ENCODE results near the gene SDHD. TPM values are rescaled to one million over a fixed set of nuclear protein-coding genes. Genes with fewer than 3 reads are reported as not detected.

Gene SDHD
- total and polyA plus RNA-seq, 2 of the 8 experiments (the other 6 are each of a cell fraction or from before 2014, with no cell fraction given): 96.0 to 181 TPM

GRCh38 chr11:112143597-112143996, 56.9 kb downstream of the SDHD start (continued):
- no peak for TF ChIP-seq RAD21 (IDR thresholded peaks at IDR 0.05 in 1 of 2, conservative IDR thresholded peaks at IDR 0.05 in 1 of 2; ENCODE audit: low read depth in 2 of 2, low read length in 2 of 2)
- no peak for TF ChIP-seq BRCA1 (IDR thresholded peaks at IDR 0.05; ENCODE audit: low read depth, low read length)
- TF ChIP-seq KDM1A (IDR thresholded peaks at IDR 0.05; ENCODE audit: borderline replicate concordance, low read length): no peak

Other genes starting within 250 kb of the SDHD start
- 16.4 and 23.5 TPM in 2 replicates for gene ALG9, start 215.3 kb upstream of the SDHD start, total RNA-seq (2021; fragmentation: NEBNext Ultra II Directional; extraction: Animal tissue kit (Norgen Biotek cat#: 25700))
- 17.8 and 24.5 TPM in 2 replicates for gene ALG9, start 215.3 kb upstream of the SDHD start, polyA plus RNA-seq (2011; rRNA removed)
- gene FDXACB1, start 207.7 kb upstream of the SDHD start, total RNA-seq (2021; fragmentation: NEBNext Ultra II Directional; extraction: Animal tissue kit (Norgen Biotek cat#: 25700)): 2.3 and 2.4 TPM in 2 replicates
- gene FDXACB1, start 207.7 kb upstream of the SDHD start, polyA plus RNA-seq (2011; rRNA removed): 0.85 and 1.4 TPM in 2 replicates
- 21.4 and 22.6 TPM in 2 replicates for gene CFAP68, start 207.3 kb upstream of the SDHD start, total RNA-seq (2021; fragmentation: NEBNext Ultra II Directional; extraction: Animal tissue kit (Norgen Biotek cat#: 25700))
- gene CFAP68, start 207.3 kb upstream of the SDHD start, polyA plus RNA-seq (2011; rRNA removed): 28.7 and 43.1 TPM in 2 replicates
- 2.0 and 4.0 TPM in 2 replicates for gene CRYAB, start 175.1 kb upstream of the SDHD start, total RNA-seq (2021; fragmentation: NEBNext Ultra II Directional; extraction: Animal tissue kit (Norgen Biotek cat#: 25700))
- 1.9 and 2.9 TPM in 2 replicates for gene CRYAB, start 175.1 kb upstream of the SDHD start, polyA plus RNA-seq (2011; rRNA removed)
- gene HSPB2, start 174.1 kb upstream of the SDHD start, total RNA-seq (2021; fragmentation: NEBNext Ultra II Directional; extraction: Animal tissue kit (Norgen Biotek cat#: 25700)): 0.32 and 1.0 TPM in 2 replicates
- gene HSPB2, start 174.1 kb upstream of the SDHD start, polyA plus RNA-seq (2011; rRNA removed): 0.86 and 1.4 TPM in 2 replicates
- 1.7 and 2.2 TPM in 2 replicates for gene C11orf52, start 168.0 kb upstream of the SDHD start, total RNA-seq (2021; fragmentation: NEBNext Ultra II Directional; extraction: Animal tissue kit (Norgen Biotek cat#: 25700))
- 2.7 and 3.4 TPM in 2 replicates for gene C11orf52, start 168.0 kb upstream of the SDHD start, polyA plus RNA-seq (2011; rRNA removed)
- gene DIXDC1, start 149.5 kb upstream of the SDHD start, total RNA-seq (2021; fragmentation: NEBNext Ultra II Directional; extraction: Animal tissue kit (Norgen Biotek cat#: 25700)): 15.4 and 17.1 TPM in 2 replicates
- 4.8 and 5.9 TPM in 2 replicates for gene DIXDC1, start 149.5 kb upstream of the SDHD start, polyA plus RNA-seq (2011; rRNA removed)
- gene DLAT, start 61.5 kb upstream of the SDHD start, total RNA-seq (2021; fragmentation: NEBNext Ultra II Directional; extraction: Animal tissue kit (Norgen Biotek cat#: 25700)): 61.2 and 66.2 TPM in 2 replicates
- 17.3 and 23.1 TPM in 2 replicates for gene DLAT, start 61.5 kb upstream of the SDHD start, polyA plus RNA-seq (2011; rRNA removed)
- 0.73 and 0.86 TPM in 2 replicates for gene PIH1D2, start 12.9 kb upstream of the SDHD start, total RNA-seq (2021; fragmentation: NEBNext Ultra II Directional; extraction: Animal tissue kit (Norgen Biotek cat#: 25700))
- gene PIH1D2, start 12.9 kb upstream of the SDHD start, polyA plus RNA-seq (2011; rRNA removed): 0.53 TPM in 2 replicates
- 16.7 and 20.4 TPM in 2 replicates for gene NKAPD1, start 12.6 kb upstream of the SDHD start, total RNA-seq (2021; fragmentation: NEBNext Ultra II Directional; extraction: Animal tissue kit (Norgen Biotek cat#: 25700))
- 3.6 and 6.7 TPM in 2 replicates for gene NKAPD1, start 12.6 kb upstream of the SDHD start, polyA plus RNA-seq (2011; rRNA removed)
- 86.1 and 93.7 TPM in 2 replicates for gene TIMM8B, start 117 bp upstream of the SDHD start, total RNA-seq (2021; fragmentation: NEBNext Ultra II Directional; extraction: Animal tissue kit (Norgen Biotek cat#: 25700))
- 138 and 143 TPM in 2 replicates for gene TIMM8B, start 117 bp upstream of the SDHD start, polyA plus RNA-seq (2011; rRNA removed)
- 0.84 and 1.1 TPM in 2 replicates for gene IL18, start 77.2 kb downstream of the SDHD start, total RNA-seq (2021; fragmentation: NEBNext Ultra II Directional; extraction: Animal tissue kit (Norgen Biotek cat#: 25700))
- gene IL18, start 77.2 kb downstream of the SDHD start, polyA plus RNA-seq (2011; rRNA removed): 0.13 and 0.29 TPM in 2 replicates
- not detected in 2 replicates for gene TEX12, start 80.5 kb downstream of the SDHD start, total RNA-seq (2021; fragmentation: NEBNext Ultra II Directional; extraction: Animal tissue kit (Norgen Biotek cat#: 25700))
- not detected in 2 replicates for gene TEX12, start 80.5 kb downstream of the SDHD start, polyA plus RNA-seq (2011; rRNA removed)
- gene BCO2, start 88.6 kb downstream of the SDHD start, total RNA-seq (2021; fragmentation: NEBNext Ultra II Directional; extraction: Animal tissue kit (Norgen Biotek cat#: 25700)): 0.63 and 0.82 TPM in 2 replicates
- gene BCO2, start 88.6 kb downstream of the SDHD start, polyA plus RNA-seq (2011; rRNA removed): 0.05 and 0.42 TPM in 2 replicates
- gene PTS, start 139.6 kb downstream of the SDHD start, total RNA-seq (2021; fragmentation: NEBNext Ultra II Directional; extraction: Animal tissue kit (Norgen Biotek cat#: 25700)): 25.5 and 25.9 TPM in 2 replicates
- gene PTS, start 139.6 kb downstream of the SDHD start, polyA plus RNA-seq (2011; rRNA removed): 11.6 and 18.3 TPM in 2 replicates
- gene PLET1, start 174.0 kb downstream of the SDHD start, total RNA-seq (2021; fragmentation: NEBNext Ultra II Directional; extraction: Animal tissue kit (Norgen Biotek cat#: 25700)): not detected in 2 replicates
- gene PLET1, start 174.0 kb downstream of the SDHD start, polyA plus RNA-seq (2011; rRNA removed): not detected in 2 replicates

Measured in H1 (cell line).